22Rv1 (cell line): Measurements from ENCODE around the gene HTRA3.

Experiments used
- H3K27ac ChIP-seq: fragments of 450-650 bp; 2 replicates; pipeline ENCODE4 v1.5.1; 2017
- CTCF ChIP-seq: fragments of 450-650 bp; IDR thresholded peaks from 2 replicates; pipeline ENCODE4 v1.5.1; 2017; ENCODE audit warnings: mild to moderate bottlenecking
- ZFX ChIP-seq: fragments of 450-650 bp; IDR thresholded peaks from 2 replicates; pipeline ENCODE4 v1.6.1; 2017; ENCODE audit warnings: antibody characterized with exemption, borderline replicate concordance

The HTRA3 gene

GRCh38 chr4:8236106-8236919 is 33.2 kb upstream of the HTRA3 start:
- no peak for TF ChIP-seq ZFX
- TF ChIP-seq CTCF = no peak
- no peak overlapping the region for H3K27ac ChIP-seq

- no peak overlapping the region for H3K27ac ChIP-seq
- TF ChIP-seq CTCF = no peak
- TF ChIP-seq ZFX = no peak
Measured at GRCh38 chr4:8236920-8237195, 32.7 kb upstream of the HTRA3 start.

- H3K27ac ChIP-seq = no peak overlapping the region
- TF ChIP-seq ZFX = no peak
- no peak for TF ChIP-seq CTCF
Measured at GRCh38 chr4:8237256-8237989, 32.1 kb upstream of the HTRA3 start.

GRCh38 chr4:8238036-8238511 is 31.5 kb upstream of the HTRA3 start:
- H3K27ac ChIP-seq = no peak overlapping the region
- TF ChIP-seq ZFX (no peak), CTCF (no peak)

- TF ChIP-seq ZFX (no peak), CTCF (no peak)
- H3K27ac ChIP-seq = no peak overlapping the region
Measured at GRCh38 chr4:8238515-8239053, 31.0 kb upstream of the HTRA3 start.

DNA sequence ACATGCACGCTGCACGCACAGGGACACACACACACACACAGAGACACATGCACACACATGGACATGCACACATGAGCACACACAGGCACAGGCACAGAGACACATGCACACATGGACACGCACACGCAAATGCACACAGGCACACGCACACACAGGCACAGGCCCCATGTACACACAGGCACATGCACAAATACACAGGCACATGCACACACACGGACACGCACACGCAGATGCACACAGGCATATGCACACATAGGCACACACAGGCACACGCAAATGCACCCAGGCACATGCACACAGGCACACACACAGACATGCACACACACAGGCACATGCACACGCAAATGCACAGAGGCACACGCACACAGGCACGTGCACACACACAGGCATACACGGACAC is 30.3 kb upstream of the HTRA3 start:
- no peak for TF ChIP-seq ZFX
- TF ChIP-seq CTCF = no peak
- no peak overlapping the region for H3K27ac ChIP-seq

- no peak overlapping the region for H3K27ac ChIP-seq
- TF ChIP-seq ZFX = no peak
- no peak for TF ChIP-seq CTCF
Measured at GRCh38 chr4:8239661-8240060, 29.9 kb upstream of the HTRA3 start.
